SU-DHL-6 (cell line): ENCODE data around the gene OSBPL6.
"Not testable (repeated sequence)": the region's sequence is repeated elsewhere in the genome, so short reads cannot be mapped to it uniquely, and the experiment has no call there.

ENCODE experiments used
- H2AFZ ChIP-seq: fragments of 200-600 bp; sonication (generic); 2 replicates; pipeline ENCODE4 v1.6.1; 2014; ENCODE audit warnings: low read depth, mild to moderate bottlenecking, moderate library complexity, mixed read lengths, antibody characterized with exemption, low read length; ENCODE audit not compliant: severe bottlenecking
- H3F3A ChIP-seq: fragments of 200-600 bp; shearing (Covaris generic); 2 replicates; pipeline ENCODE4 v1.6.0; 2016; ENCODE audit warnings: antibody characterized with exemption, mild to moderate bottlenecking; ENCODE audit not compliant: insufficient read depth
- H3K27ac ChIP-seq: fragments of 200-600 bp; sonication (generic); 2 replicates; pipeline ENCODE4 v1.5.1; 2016; ENCODE audit warnings: low read depth, mild to moderate bottlenecking, low read length, moderate library complexity, mixed read lengths
- H3K27me3 ChIP-seq: fragments of 200-600 bp; sonication (generic), shearing (Covaris generic); 2 replicates; pipeline ENCODE4 v1.6.0; 2014; ENCODE audit warnings: mild to moderate bottlenecking, low read length
- H3K36me3 ChIP-seq: fragments of 200-600 bp; sonication (generic); 2 replicates; pipeline ENCODE4 v1.6.1; 2014; ENCODE audit warnings: mild to moderate bottlenecking, low read length, mixed read lengths
- H3K4me2 ChIP-seq: fragments of 300-600, 200-600 bp; shearing (Covaris generic), sonication (generic); 2 replicates; pipeline ENCODE4 v1.6.0; 2014; ENCODE audit warnings: low read length, low read depth, mild to moderate bottlenecking; ENCODE audit not compliant: poor library complexity, severe bottlenecking
- H3K4me3 ChIP-seq: fragments of 200-600 bp; sonication (generic); 2 replicates; pipeline ENCODE4 v1.5.1; 2014; ENCODE audit warnings: antibody characterized with exemption, low read length, mild to moderate bottlenecking, mixed read lengths; ENCODE audit not compliant: insufficient read depth, poor library complexity, severe bottlenecking
- H3K79me2 ChIP-seq: fragments of 200-600 bp; sonication (generic); 2 replicates; pipeline ENCODE4 v1.6.1; 2014; ENCODE audit warnings: mild to moderate bottlenecking, low read length, moderate library complexity; ENCODE audit not compliant: insufficient read depth
- H3K9ac ChIP-seq: fragments of 200-600 bp; sonication (generic); 2 replicates; pipeline ENCODE4 v1.7.0; 2014; ENCODE audit warnings: mild to moderate bottlenecking, low read length
- H3K9me2 ChIP-seq: fragments of 200-600 bp; sonication (generic); replicated peaks from 2 replicates; pipeline ENCODE4 v1.6.1; 2014; ENCODE audit warnings: low read length; ENCODE audit not compliant: insufficient read depth
- H3K9me3 ChIP-seq: fragments of 200-600 bp; sonication (generic); 2 replicates; pipeline ENCODE4 v1.6.1; 2014; ENCODE audit warnings: low read length, mixed read lengths; ENCODE audit not compliant: insufficient read depth
- H4K20me1 ChIP-seq: fragments of 200-600 bp; sonication (generic); 2 replicates; pipeline ENCODE4 v1.6.1; 2014; ENCODE audit warnings: low read depth, mild to moderate bottlenecking, antibody characterized with exemption, low read length, moderate library complexity, mixed read lengths
- EZH2phosphoT487 ChIP-seq: fragments of 200-600 bp; sonication (generic), shearing (Covaris generic); conservative IDR thresholded peaks from 2 replicates; pipeline ENCODE4 v1.6.1; 2018; ENCODE audit warnings: mild to moderate bottlenecking, antibody characterized with exemption, low read length, moderate library complexity, mixed read lengths
- TF ChIP-seq, protein P1 (sequence below): fragments of 200-600 bp; sonication (generic); IDR thresholded peaks from one replicate; pipeline ENCODE4 v1.5.1; 2017; ENCODE audit warnings: antibody characterized with exemption, mild to moderate bottlenecking, low read length, moderate library complexity; ENCODE audit not compliant: insufficient read depth, poor library complexity, severe bottlenecking

OSBPL6 gene

DNA sequence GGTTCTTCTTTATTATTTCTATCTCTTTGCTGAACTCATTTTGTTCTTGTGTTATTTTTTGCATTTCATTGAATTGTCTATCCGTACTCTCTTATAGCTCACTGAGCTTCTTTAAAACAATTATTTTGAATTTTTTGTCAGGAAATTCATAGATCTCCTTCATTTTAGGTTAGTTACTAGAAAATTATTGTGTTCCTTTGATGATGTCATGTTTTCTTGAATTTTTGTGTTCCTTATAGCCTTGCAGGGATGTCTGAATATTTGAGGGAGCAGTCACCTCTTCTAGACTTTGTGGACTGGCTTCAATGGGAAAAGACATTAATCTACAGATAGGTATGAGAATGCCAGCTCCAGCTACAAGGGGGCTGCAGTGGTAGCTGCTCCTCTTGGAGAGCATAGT lies 20.7 kb upstream of the OSBPL6 start:
- TF ChIP-seq, protein P1, sequence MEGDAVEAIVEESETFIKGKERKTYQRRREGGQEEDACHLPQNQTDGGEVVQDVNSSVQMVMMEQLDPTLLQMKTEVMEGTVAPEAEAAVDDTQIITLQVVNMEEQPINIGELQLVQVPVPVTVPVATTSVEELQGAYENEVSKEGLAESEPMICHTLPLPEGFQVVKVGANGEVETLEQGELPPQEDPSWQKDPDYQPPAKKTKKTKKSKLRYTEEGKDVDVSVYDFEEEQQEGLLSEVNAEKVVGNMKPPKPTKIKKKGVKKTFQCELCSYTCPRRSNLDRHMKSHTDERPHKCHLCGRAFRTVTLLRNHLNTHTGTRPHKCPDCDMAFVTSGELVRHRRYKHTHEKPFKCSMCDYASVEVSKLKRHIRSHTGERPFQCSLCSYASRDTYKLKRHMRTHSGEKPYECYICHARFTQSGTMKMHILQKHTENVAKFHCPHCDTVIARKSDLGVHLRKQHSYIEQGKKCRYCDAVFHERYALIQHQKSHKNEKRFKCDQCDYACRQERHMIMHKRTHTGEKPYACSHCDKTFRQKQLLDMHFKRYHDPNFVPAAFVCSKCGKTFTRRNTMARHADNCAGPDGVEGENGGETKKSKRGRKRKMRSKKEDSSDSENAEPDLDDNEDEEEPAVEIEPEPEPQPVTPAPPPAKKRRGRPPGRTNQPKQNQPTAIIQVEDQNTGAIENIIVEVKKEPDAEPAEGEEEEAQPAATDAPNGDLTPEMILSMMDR = no peak
- no peak for TF ChIP-seq EZH2phosphoT487
- Histone ChIP-seq H3K9ac (no peak overlapping the region), H3F3A (no peaks in the 10 kb centered on the region), H3K27ac (no peak overlapping the region), H3K27me3 (no peaks in the 10 kb centered on the region), H2AFZ (no peak overlapping the region), H3K36me3 (no peaks in the 10 kb centered on the region), H3K9me2 (no peaks in the 10 kb centered on the region), H3K79me2 (no peaks in the 10 kb centered on the region), H3K4me2 (no peak overlapping the region), H3K4me3 (no peak overlapping the region), H3K9me3 (no peaks in the 10 kb centered on the region), H4K20me1 (no peaks in the 10 kb centered on the region)

DNA sequence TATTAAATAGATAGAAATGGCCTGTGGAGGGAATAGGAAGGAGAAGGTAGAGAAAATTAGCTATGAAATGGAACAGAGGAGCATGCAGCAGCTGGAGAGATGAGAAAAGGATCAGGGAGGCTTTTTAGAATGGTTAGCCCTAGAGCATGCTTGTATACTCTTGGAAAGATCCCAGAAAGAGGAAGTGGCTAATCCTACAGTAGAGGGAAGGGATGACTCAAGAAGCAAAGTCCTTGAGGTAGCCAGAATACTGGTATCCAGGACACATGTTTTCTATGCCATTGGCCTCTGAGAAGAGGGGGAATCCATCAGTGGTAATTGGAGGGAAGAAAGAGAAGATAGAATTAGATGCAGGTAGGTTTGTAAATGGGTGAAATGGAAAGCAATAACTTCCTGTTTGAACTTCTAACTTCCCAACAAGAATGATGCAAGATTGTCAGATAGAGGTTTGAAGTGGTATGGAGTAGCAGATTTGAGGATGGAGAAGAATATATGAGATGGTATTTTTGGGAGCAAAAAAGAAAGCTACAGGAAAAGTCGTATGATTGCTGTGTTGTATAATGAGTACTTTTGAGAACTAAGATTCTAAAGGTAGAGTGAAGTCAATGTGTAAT lies 17.1 kb upstream of the OSBPL6 start:
- no peaks in the 10 kb centered on the region for H3K9me3 ChIP-seq
- no peaks in the 10 kb centered on the region for H3F3A ChIP-seq
- H3K27me3 ChIP-seq = no peaks in the 10 kb centered on the region
- H3K4me3 ChIP-seq = no peak overlapping the region
- no peaks in the 10 kb centered on the region for H4K20me1 ChIP-seq
- no peak overlapping the region for H3K9ac ChIP-seq
- no peak overlapping the region for H3K4me2 ChIP-seq
- TF ChIP-seq, protein P1 = no peak
- TF ChIP-seq EZH2phosphoT487 = no peak
- H3K27ac ChIP-seq = no peak overlapping the region
- H3K36me3 ChIP-seq = no peaks in the 10 kb centered on the region
- no peak overlapping the region for H2AFZ ChIP-seq
- no peaks in the 10 kb centered on the region for H3K79me2 ChIP-seq
- no peaks in the 10 kb centered on the region for H3K9me2 ChIP-seq

DNA sequence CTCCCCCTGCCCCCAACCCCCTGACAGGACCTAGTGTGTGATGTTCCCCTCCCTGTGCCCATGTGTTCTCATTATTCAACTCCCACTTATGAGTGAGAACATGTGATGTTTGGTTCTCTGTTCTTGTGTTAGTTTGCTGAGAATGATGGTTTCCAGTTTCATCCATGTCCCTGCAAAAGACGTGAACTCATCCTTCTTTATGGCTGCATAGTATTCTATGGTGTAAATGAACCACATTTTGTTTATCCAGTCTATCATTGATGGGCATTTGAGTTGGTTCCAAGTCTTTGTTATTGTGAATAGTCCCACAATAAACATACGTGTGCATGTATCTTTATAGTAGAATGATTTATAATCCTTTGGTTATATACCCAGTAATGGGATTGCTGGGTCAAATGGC lies 13.7 kb upstream of the OSBPL6 start:
- not testable (repeated sequence) for H2AFZ ChIP-seq, H3K9ac ChIP-seq, H3K9me3 ChIP-seq, H3K27me3 ChIP-seq, H3K27ac ChIP-seq, H3K4me3 ChIP-seq, H3K36me3 ChIP-seq, H3K9me2 ChIP-seq, H4K20me1 ChIP-seq, H3F3A ChIP-seq, H3K4me2 ChIP-seq, H3K79me2 ChIP-seq

DNA sequence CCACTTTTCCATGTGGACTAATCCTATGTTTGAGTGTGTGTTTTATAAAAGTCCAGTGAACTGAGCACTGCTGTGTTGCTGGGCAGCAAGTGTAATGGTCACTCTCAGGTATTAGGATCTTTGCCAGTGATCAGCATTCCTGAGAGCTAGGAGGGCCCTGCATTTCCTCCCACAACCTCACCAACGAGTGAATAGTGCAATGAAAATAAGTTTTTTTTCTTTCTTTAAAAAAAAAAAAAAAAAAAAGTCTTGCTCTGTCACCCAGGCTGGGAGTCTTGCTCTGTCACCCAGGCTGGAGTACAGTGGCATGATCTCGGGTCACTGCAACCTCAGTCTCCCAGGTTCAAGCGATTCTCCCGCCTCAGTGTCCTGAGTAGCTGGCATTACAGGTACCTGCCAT lies 6.5 kb upstream of the OSBPL6 start:
- Histone ChIP-seq H3K79me2 (no peaks in the 10 kb centered on the region), H3K9me2 (no peaks in the 10 kb centered on the region), H3K9me3 (no peaks in the 10 kb centered on the region), H3K4me2 (no peak overlapping the region), H3K4me3 (no peak overlapping the region), H3K36me3 (no peaks in the 10 kb centered on the region), H3K27me3 (no peaks in the 10 kb centered on the region), H3K27ac (no peak overlapping the region), H3F3A (no peaks in the 10 kb centered on the region), H2AFZ (no peak overlapping the region), H4K20me1 (no peaks in the 10 kb centered on the region), H3K9ac (no peak overlapping the region)
- TF ChIP-seq EZH2phosphoT487 = no peak
- TF ChIP-seq, protein P1 = no peak
